ENCODE measurements around the gene ACBD5. TPM values are rescaled to one million over a fixed set of nuclear protein-coding genes. Genes with fewer than 3 reads are reported as not detected.
A peak's percentile ranks its signal among the peaks of the same experiment; 100 is the strongest.

ACBD5 gene
- total RNA-seq, 2 experiments from 2014 or later, result 21.3 to 22.5 TPM

DNA sequence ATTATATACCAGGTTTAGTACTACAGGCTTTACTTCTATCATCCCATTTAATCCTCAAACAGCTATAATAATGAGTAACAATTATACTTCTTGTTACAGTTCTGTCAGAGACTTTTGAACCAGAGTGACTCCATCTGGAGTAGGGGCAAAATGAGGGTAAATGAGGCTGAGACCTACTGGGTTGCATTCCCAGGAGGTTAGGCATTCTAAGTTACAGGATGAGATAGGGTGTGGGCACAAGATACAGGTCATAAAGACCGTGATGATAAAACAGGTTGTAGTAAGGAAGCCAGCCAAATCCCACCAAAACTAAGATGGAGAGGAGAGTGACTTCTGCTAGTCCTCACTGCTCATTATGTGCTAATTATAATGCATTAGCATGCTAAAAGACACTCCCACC, 90.3 kb downstream of the ACBD5 start:
- peak overlapping the region; percentile 45 for H3K27ac Mint-ChIP-seq
- ATAC-seq (ENCODE audit: poor library complexity) (no peak), DNase-seq (no peak)
- peaks cover 17% of the 10 kb centered on the region for H3K4me1 ChIP-seq (ENCODE audit: insufficient read depth, low read length)
- no peaks in the 10 kb centered on the region for H3K9me3 ChIP-seq (ENCODE audit: control insufficient read depth in 1 of 2, insufficient read depth in 1 of 2, low read length in 2 of 2)
- intact Hi-C loops (cut with DNase I, micrococcal nuclease), result loop anchor here (5.0 to 10.0 kb wide), 5 partner anchors 33 to 1385 kb away; partner anchors contain the start of genes ANKRD26 (in 1 of the 2), MPP7 (in 1 of the 2) and WAC (in 1 of the 2)
- TF ChIP-seq, protein P1, sequence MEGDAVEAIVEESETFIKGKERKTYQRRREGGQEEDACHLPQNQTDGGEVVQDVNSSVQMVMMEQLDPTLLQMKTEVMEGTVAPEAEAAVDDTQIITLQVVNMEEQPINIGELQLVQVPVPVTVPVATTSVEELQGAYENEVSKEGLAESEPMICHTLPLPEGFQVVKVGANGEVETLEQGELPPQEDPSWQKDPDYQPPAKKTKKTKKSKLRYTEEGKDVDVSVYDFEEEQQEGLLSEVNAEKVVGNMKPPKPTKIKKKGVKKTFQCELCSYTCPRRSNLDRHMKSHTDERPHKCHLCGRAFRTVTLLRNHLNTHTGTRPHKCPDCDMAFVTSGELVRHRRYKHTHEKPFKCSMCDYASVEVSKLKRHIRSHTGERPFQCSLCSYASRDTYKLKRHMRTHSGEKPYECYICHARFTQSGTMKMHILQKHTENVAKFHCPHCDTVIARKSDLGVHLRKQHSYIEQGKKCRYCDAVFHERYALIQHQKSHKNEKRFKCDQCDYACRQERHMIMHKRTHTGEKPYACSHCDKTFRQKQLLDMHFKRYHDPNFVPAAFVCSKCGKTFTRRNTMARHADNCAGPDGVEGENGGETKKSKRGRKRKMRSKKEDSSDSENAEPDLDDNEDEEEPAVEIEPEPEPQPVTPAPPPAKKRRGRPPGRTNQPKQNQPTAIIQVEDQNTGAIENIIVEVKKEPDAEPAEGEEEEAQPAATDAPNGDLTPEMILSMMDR (IDR thresholded peaks at IDR 0.05), result no peak
- CTCF ChIA-PET, result interaction anchor here (0.6 kb wide), 1 partner anchor 89 kb away, joined by 4 read pairs; no protein-coding TSS in a partner anchor
- no peaks in the 10 kb centered on the region for H3K27me3 Mint-ChIP-seq
- H3K36me3 Mint-ChIP-seq (ENCODE audit: low read depth), result peaks cover 77% of the 10 kb centered on the region
- no peaks in the 10 kb centered on the region for H3K27me3 ChIP-seq (ENCODE audit: control insufficient read depth in 1 of 2, insufficient read depth in 2 of 2, low read length in 2 of 2)
- POLR2A ChIA-PET, result interaction anchor here (0.6 kb wide), 1 partner anchor 8 kb away, joined by 3 read pairs; no protein-coding TSS in a partner anchor
- no peak overlapping the region for H3K4me3 ChIP-seq (ENCODE audit: low read length)
- H3K27ac ChIP-seq (ENCODE audit: low read depth in 1 of 2, low read length in 2 of 2), result no peak overlapping the region
- peak overlapping the region; percentile 86 for H3K4me3 Mint-ChIP-seq
- peaks cover 41% of the 10 kb centered on the region for H3K36me3 ChIP-seq (ENCODE audit: insufficient read depth, low read length)
- no peaks in the 10 kb centered on the region for H3K9me3 Mint-ChIP-seq
- peaks cover 59% of the 10 kb centered on the region for H3K4me1 Mint-ChIP-seq (ENCODE audit: low read depth)

DNA sequence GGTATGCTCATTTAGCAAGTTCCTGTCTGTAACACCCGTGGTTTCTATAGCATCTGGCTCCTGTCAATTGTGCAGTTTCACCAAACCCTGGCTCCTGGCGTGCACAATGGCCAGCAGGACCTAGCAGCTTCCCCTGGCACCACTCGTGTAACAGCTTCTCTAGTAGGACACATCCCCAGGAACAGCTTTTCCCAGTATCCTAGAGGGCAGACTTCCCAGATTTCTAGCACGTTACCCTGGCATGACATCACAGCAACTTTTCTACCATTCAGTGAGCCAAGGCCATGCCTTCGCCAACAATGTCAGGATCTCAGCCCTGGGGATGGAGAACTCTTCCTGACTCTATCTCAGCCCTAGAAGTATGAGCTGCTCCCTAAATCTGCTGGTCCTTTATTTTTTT, 92.9 kb downstream of the ACBD5 start:
- H3K36me3 Mint-ChIP-seq (ENCODE audit: low read depth), result peaks cover 78% of the 10 kb centered on the region
- intact Hi-C loops (cut with DNase I, micrococcal nuclease), result no loop called here

DNA sequence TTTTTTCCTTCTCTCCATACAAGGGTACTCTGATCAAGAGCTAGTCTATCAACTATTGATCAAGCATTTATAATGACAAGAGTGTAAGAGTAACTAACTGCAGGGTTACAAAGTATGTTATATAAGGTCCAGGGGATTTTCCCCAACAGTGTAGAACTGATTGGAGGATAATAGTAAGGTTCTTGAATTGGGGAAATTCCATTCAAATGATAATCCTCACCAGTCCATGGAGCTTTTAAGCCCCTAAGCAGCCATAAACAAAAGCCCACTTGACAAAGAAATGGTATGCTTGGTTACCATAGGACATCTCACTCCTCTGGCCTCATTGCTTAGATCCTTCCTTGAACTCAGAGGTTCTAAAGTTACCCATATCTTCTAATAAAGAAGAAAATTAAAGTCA, 94.7 kb downstream of the ACBD5 start:
- DNase-seq, result peak in 2 of 14 experiments; percentile 28 to 36
- peaks cover 3% of the 10 kb centered on the region for H3K4me1 ChIP-seq (ENCODE audit: insufficient read depth, low read length)
- no peak overlapping the region for H3K27ac ChIP-seq (ENCODE audit: low read depth in 1 of 2, low read length in 2 of 2)
- ChIA-PET POLR2A (interaction anchor here (0.7 kb wide), 1 partner anchor 8 kb away, joined by 3 read pairs; the partner anchor contains the start of gene YME1L1), CTCF (no interaction called here)
- Mint-ChIP-seq H3K9me3 (no peaks in the 10 kb centered on the region), H3K4me1 (ENCODE audit: low read depth) (peaks cover 37% of the 10 kb centered on the region), H3K27ac (no peak overlapping the region), H3K36me3 (ENCODE audit: low read depth) (peaks cover 85% of the 10 kb centered on the region), H3K27me3 (no peaks in the 10 kb centered on the region), H3K4me3 (no peak overlapping the region)
- H3K27me3 ChIP-seq (ENCODE audit: control insufficient read depth in 1 of 2, insufficient read depth in 2 of 2, low read length in 2 of 2), result no peaks in the 10 kb centered on the region
- no peak overlapping the region for H3K4me3 ChIP-seq (ENCODE audit: low read length)
- H3K36me3 ChIP-seq (ENCODE audit: insufficient read depth, low read length), result peaks cover 72% of the 10 kb centered on the region
- no peaks in the 10 kb centered on the region for H3K9me3 ChIP-seq (ENCODE audit: control insufficient read depth in 1 of 2, insufficient read depth in 1 of 2, low read length in 2 of 2)
- ATAC-seq (ENCODE audit: poor library complexity), result no peak
- TF ChIP-seq, protein P1 (IDR thresholded peaks at IDR 0.05), result no peak
- intact Hi-C loops (cut with DNase I, micrococcal nuclease), result no loop called here

More for the DNA sequence above, 92.9 kb downstream of the ACBD5 start:
- TF ChIP-seq, protein P1 (IDR thresholded peaks at IDR 0.05), result no peak
- ChIA-PET POLR2A (no interaction called here), CTCF (no interaction called here)
- no peaks in the 10 kb centered on the region for H3K9me3 ChIP-seq (ENCODE audit: control insufficient read depth in 1 of 2, insufficient read depth in 1 of 2, low read length in 2 of 2)
- peaks cover 5% of the 10 kb centered on the region for H3K4me1 ChIP-seq (ENCODE audit: insufficient read depth, low read length)
- H3K4me3 ChIP-seq (ENCODE audit: low read length), result no peak overlapping the region
- no peak overlapping the region for H3K4me3 Mint-ChIP-seq
- no peaks in the 10 kb centered on the region for H3K9me3 Mint-ChIP-seq
- H3K27ac ChIP-seq (ENCODE audit: low read depth in 1 of 2, low read length in 2 of 2), result no peak overlapping the region
- ATAC-seq (ENCODE audit: poor library complexity) (no peak), DNase-seq (no peak)
- H3K27ac Mint-ChIP-seq, result no peak overlapping the region
- no peaks in the 10 kb centered on the region for H3K27me3 Mint-ChIP-seq
- no peaks in the 10 kb centered on the region for H3K27me3 ChIP-seq (ENCODE audit: control insufficient read depth in 1 of 2, insufficient read depth in 2 of 2, low read length in 2 of 2)
- peaks cover 61% of the 10 kb centered on the region for H3K36me3 ChIP-seq (ENCODE audit: insufficient read depth, low read length)
- H3K4me1 Mint-ChIP-seq (ENCODE audit: low read depth), result peaks cover 47% of the 10 kb centered on the region

Other genes starting within 250 kb of the ACBD5 start
- gene ANKRD26, start 140.3 kb downstream of the ACBD5 start, total RNA-seq, result 1 to 10 TPM; 6.2 to 6.6 TPM
- gene YME1L1, start 86.4 kb downstream of the ACBD5 start, total RNA-seq, result 100 to 1,000 TPM; 152 to 157 TPM
- 10 to 100 TPM; 24.2 to 25.1 TPM for gene MASTL, start 85.4 kb downstream of the ACBD5 start, total RNA-seq